Mammary epithelial cell (primary cell): ENCODE measurements around the gene BCAS3.

Experiments
- CTCF ChIP-seq, 2 donors: IDR thresholded peaks in 1 of 2; conservative IDR thresholded peaks in 1 of 2; 2 replicates each; pipeline ENCODE4 v1.5.1; 2011 to 2012; ENCODE audit warnings: inconsistent platforms in 2 of 2, low read length in 2 of 2, mild to moderate bottlenecking in 2 of 2, control low read depth in 1 of 2, low read depth in 1 of 2; ENCODE audit not compliant: insufficient read depth in 1 of 2; ENCODE audit errors: extremely low read depth in 1 of 2
- EZH2 ChIP-seq: IDR thresholded peaks from 2 replicates; pipeline ENCODE4 v1.6.1; 2012; ENCODE audit warnings: low read length, inconsistent platforms, borderline replicate concordance

GRCh38 chr17:61230972-61231820, 553.5 kb downstream of the BCAS3 start:
- TF ChIP-seq CTCF (conservative IDR thresholded peaks at IDR 0.05 in 1 of 2, IDR thresholded peaks at IDR 0.05 in 1 of 2; ENCODE audit: extremely low read depth in 1 of 2, insufficient read depth in 1 of 2, low read depth in 1 of 2, low read length in 2 of 2) (no peak), EZH2 (no peak)
